CD14-positive monocyte (primary cell): ENCODE data around the gene SLC35F1. TPM values are rescaled to one million over a fixed set of nuclear protein-coding genes. Genes with fewer than 3 reads are reported as not detected.

Experiments
- DNase-seq, 3 donors: peaks; one replicate each; pipeline ENCODE4 v3.0.0-alpha.2; 2011 to 2022
- H2AFZ ChIP-seq: 2 replicates; pipeline ENCODE4 v1.6.0; 2012; ENCODE audit warnings: mild to moderate bottlenecking, low read depth, low read length, inconsistent platforms; ENCODE audit not compliant: insufficient read depth, poor library complexity, severe bottlenecking
- H3K27ac ChIP-seq, 2 donors: 1 replicate in 1 of 2; 2 replicates in 1 of 2; pipeline ENCODE4 v1.5.1; 2012 to 2013; ENCODE audit warnings: low read length in 2 of 2, control low read depth in 1 of 2, inconsistent platforms in 1 of 2, low read depth in 1 of 2, mild to moderate bottlenecking in 1 of 2
- H3K27me3 ChIP-seq, 2 donors: one replicate each; pipeline versions ENCODE4 v1.6.0 to v1.6.1; 2011 to 2013; ENCODE audit warnings: low read length in 2 of 2; ENCODE audit not compliant: control insufficient read depth in 2 of 2, insufficient read depth in 2 of 2
- H3K36me3 ChIP-seq, 2 donors: replicated peaks in 1 of 2; 1 replicate in 1 of 2; 2 replicates in 1 of 2; pipeline versions ENCODE4 v1.5.1 to v1.6.1; 2012 to 2013; ENCODE audit warnings: low read length in 2 of 2, control low read depth in 1 of 2, inconsistent platforms in 1 of 2, mild to moderate bottlenecking in 1 of 2; ENCODE audit not compliant: insufficient read depth in 2 of 2, control insufficient read depth in 1 of 2
- H3K4me1 ChIP-seq, 2 donors: 1 replicate in 1 of 2; 2 replicates in 1 of 2; pipeline versions ENCODE4 v1.5.1 to v1.6.1; 2012 to 2013; ENCODE audit warnings: low read length in 2 of 2, control low read depth in 1 of 2, inconsistent platforms in 1 of 2, mild to moderate bottlenecking in 1 of 2, moderate library complexity in 1 of 2; ENCODE audit not compliant: insufficient read depth in 2 of 2, control insufficient read depth in 1 of 2
- H3K4me2 ChIP-seq: replicated peaks from 2 replicates; pipeline ENCODE3; 2012; ENCODE audit warnings: low read length, moderate library complexity, mild to moderate bottlenecking; ENCODE audit not compliant: poor library complexity, severe bottlenecking; ENCODE audit errors: extremely low read depth
- H3K4me3 ChIP-seq, 3 experiments: fragments of 200-600 bp in 1 of 3; sonication (generic) in 1 of 3; replicated peaks in 1 of 3; 1 replicate in 2 of 3; 2 replicates in 1 of 3; pipeline ENCODE4 v1.5.1; 2011 to 2013; ENCODE audit warnings: low read length in 3 of 3, mild to moderate bottlenecking in 3 of 3, control low read depth in 2 of 3, low read depth in 2 of 3, inconsistent platforms in 1 of 3, moderate library complexity in 1 of 3
- H3K79me2 ChIP-seq: 2 replicates; pipeline ENCODE4 v1.6.0; 2012; ENCODE audit warnings: mild to moderate bottlenecking, control low read depth, inconsistent platforms, low read length, moderate library complexity; ENCODE audit not compliant: insufficient read depth
- H3K9ac ChIP-seq: 2 replicates; pipeline ENCODE4 v1.6.0; 2017; ENCODE audit warnings: low read length, mild to moderate bottlenecking; ENCODE audit not compliant: insufficient read depth, poor library complexity, severe bottlenecking
- H3K9me3 ChIP-seq, 2 donors: replicated peaks in 1 of 2; 1 replicate in 1 of 2; 2 replicates in 1 of 2; pipeline versions ENCODE4 v1.5.1 to v1.6.1; 2012 to 2013; ENCODE audit warnings: low read length in 2 of 2, control low read depth in 1 of 2; ENCODE audit not compliant: control insufficient read depth in 1 of 2, insufficient read depth in 1 of 2
- H4K20me1 ChIP-seq: 2 replicates; pipeline ENCODE4 v1.6.0; 2012; ENCODE audit warnings: mild to moderate bottlenecking, low read length, control low read depth, moderate library complexity; ENCODE audit not compliant: insufficient read depth
- H3K27ac Mint-ChIP-seq, 7 donors: one replicate each; pipeline ENCODE4 v1.8.0; 2020; ENCODE audit warnings: mild to moderate bottlenecking in 7 of 7, mixed read lengths in 7 of 7, moderate library complexity in 6 of 7, inconsistent platforms in 2 of 7
- H3K27me3 Mint-ChIP-seq, 3 donors: one replicate each; pipeline ENCODE4 v1.8.0; 2021 to 2022; ENCODE audit warnings: low read depth in 3 of 3, mild to moderate bottlenecking in 3 of 3, mixed read lengths in 3 of 3, moderate library complexity in 3 of 3, inconsistent platforms in 1 of 3
- H3K36me3 Mint-ChIP-seq, 2 donors: one replicate each; pipeline ENCODE4 v1.8.0; 2020; ENCODE audit warnings: mixed read lengths in 2 of 2, inconsistent platforms in 1 of 2, mild to moderate bottlenecking in 1 of 2
- H3K4me1 Mint-ChIP-seq: one replicate; pipeline ENCODE4 v1.8.0; 2020; ENCODE audit warnings: mild to moderate bottlenecking, mixed read lengths
- H3K4me3 Mint-ChIP-seq, 2 donors: one replicate each; pipeline ENCODE4 v1.8.0; 2020; ENCODE audit warnings: mild to moderate bottlenecking in 2 of 2, mixed read lengths in 2 of 2, moderate library complexity in 1 of 2
- H3K9me3 Mint-ChIP-seq, 7 donors: one replicate each; pipeline ENCODE4 v1.8.0; 2020 to 2022; ENCODE audit warnings: mixed read lengths in 7 of 7, mild to moderate bottlenecking in 6 of 7, moderate library complexity in 6 of 7, inconsistent platforms in 2 of 7
- WGBS: methylation state at CpG from one replicate; pipeline ENCODE4 v1.1.5; 2013; ENCODE audit warnings: missing lambda C conversion rate; ENCODE audit not compliant: insufficient coverage; 5-methylcytosine and 5-hydroxymethylcytosine counted together
- intact Hi-C, 2 donors: fragments of 100-400 bp; cut with micrococcal nuclease; formaldehyde crosslinking; loops; one replicate each; pipeline versions ENCODE4 v1.15.0 to v1.15.1; 2023
- polyA plus RNA-seq, 3 donors: library from polyadenylated mRNA; depleted of rRNA in 1 of 3; unstranded in 2 of 3; stranded (reverse) in 1 of 3; fragments of 300-500 nt in 2 of 3; fragments of >200 nt in 1 of 3; fragmentation: Illumina TruSeq in 2 of 3; gene quantifications; 1 replicate in 2 of 3; 2 replicates in 1 of 3; pipeline ENCODE4 v1.2.3, GENCODE V29; 2012 to 2021
- TF ChIP-seq, protein P1 (sequence below): fragments of 200-600 bp; IDR thresholded peaks from one replicate; pipeline ENCODE4 v1.8.0; 2022; ENCODE audit warnings: antibody characterized with exemption, mild to moderate bottlenecking

The SLC35F1 gene
- polyA plus RNA-seq, 3 donors, result not detected

DNA sequence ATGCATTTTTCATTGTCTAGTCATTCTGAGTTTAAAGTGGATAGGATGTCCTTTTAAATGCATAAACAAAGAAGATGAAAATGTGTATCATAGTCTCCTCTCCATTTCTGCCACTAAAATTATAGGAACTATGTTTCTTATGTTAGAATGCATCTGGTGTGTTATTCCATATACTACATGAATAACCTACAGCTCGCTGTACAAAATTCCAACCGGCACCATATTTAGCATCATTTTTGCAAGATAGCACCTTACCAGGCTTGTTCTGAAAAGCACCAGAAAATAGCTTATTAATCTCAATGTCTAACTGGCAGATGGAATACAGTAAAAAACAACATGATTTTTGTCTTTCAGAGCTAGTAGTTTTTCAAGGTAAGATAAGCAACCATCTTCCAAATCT, 241.5 kb downstream of the SLC35F1 start:
- no peak overlapping the region for H3K9ac ChIP-seq
- H3K27me3 Mint-ChIP-seq, result no peaks in the 10 kb centered on the region
- no peak overlapping the region for H3K4me2 ChIP-seq
- H2AFZ ChIP-seq, result no peak overlapping the region
- no peaks in the 10 kb centered on the region for H3K4me1 Mint-ChIP-seq
- no peak overlapping the region for H3K4me3 ChIP-seq
- no peaks in the 10 kb centered on the region for H4K20me1 ChIP-seq
- peaks cover 0 to 2% (median 0%) of the 10 kb centered on the region in 7 donors for H3K9me3 Mint-ChIP-seq
- 100% methylated on average over 1 of the region's 2 CpGs for WGBS
- H3K4me3 Mint-ChIP-seq, result no peak overlapping the region
- no peak overlapping the region for H3K27ac ChIP-seq
- intact Hi-C loops, result no loop called here
- H3K79me2 ChIP-seq, result no peaks in the 10 kb centered on the region
- H3K27ac Mint-ChIP-seq, result no peak overlapping the region
- H3K9me3 ChIP-seq, result no peaks in the 10 kb centered on the region
- TF ChIP-seq, protein P1, sequence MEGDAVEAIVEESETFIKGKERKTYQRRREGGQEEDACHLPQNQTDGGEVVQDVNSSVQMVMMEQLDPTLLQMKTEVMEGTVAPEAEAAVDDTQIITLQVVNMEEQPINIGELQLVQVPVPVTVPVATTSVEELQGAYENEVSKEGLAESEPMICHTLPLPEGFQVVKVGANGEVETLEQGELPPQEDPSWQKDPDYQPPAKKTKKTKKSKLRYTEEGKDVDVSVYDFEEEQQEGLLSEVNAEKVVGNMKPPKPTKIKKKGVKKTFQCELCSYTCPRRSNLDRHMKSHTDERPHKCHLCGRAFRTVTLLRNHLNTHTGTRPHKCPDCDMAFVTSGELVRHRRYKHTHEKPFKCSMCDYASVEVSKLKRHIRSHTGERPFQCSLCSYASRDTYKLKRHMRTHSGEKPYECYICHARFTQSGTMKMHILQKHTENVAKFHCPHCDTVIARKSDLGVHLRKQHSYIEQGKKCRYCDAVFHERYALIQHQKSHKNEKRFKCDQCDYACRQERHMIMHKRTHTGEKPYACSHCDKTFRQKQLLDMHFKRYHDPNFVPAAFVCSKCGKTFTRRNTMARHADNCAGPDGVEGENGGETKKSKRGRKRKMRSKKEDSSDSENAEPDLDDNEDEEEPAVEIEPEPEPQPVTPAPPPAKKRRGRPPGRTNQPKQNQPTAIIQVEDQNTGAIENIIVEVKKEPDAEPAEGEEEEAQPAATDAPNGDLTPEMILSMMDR, result no peak
- no peaks in the 10 kb centered on the region for H3K36me3 ChIP-seq
- H3K27me3 ChIP-seq, result no peaks in the 10 kb centered on the region
- H3K36me3 Mint-ChIP-seq, result no peaks in the 10 kb centered on the region
- no peaks in the 10 kb centered on the region for H3K4me1 ChIP-seq
- no peak for DNase-seq

DNA sequence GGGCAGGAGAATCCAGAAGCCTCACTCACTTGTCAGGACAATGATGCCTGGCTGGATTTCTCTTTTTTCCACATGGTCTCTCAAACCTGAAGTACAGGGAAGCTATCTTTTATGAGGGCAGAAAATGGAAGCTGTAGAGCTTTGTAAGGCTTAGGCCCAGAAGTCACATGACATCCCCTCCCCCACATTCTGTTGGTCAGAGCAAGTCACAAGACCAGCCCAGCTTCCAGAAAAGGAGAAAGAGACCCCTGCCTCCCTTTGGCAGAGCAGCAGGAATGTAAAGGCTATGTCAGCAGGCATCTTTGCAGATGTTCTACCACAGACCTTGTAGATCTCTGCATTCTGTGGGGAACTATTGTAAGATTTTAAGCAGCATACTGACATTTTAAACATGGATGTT, 245.5 kb downstream of the SLC35F1 start:
- Mint-ChIP-seq H3K27ac (no peak overlapping the region), H3K36me3 (no peaks in the 10 kb centered on the region), H3K4me1 (no peaks in the 10 kb centered on the region), H3K27me3 (no peaks in the 10 kb centered on the region), H3K4me3 (no peak overlapping the region), H3K9me3 (peaks cover 0 to 2% (median 0%) of the 10 kb centered on the region in 7 donors)
- no peaks in the 10 kb centered on the region for H3K9me3 ChIP-seq
- H4K20me1 ChIP-seq, result no peaks in the 10 kb centered on the region
- H3K27ac ChIP-seq, result no peak overlapping the region
- no peak overlapping the region for H3K4me3 ChIP-seq
- H3K4me2 ChIP-seq, result no peak overlapping the region
- no peaks in the 10 kb centered on the region for H3K79me2 ChIP-seq
- no peaks in the 10 kb centered on the region for H3K36me3 ChIP-seq
- intact Hi-C loops, result no loop called here
- H2AFZ ChIP-seq, result no peak overlapping the region
- H3K4me1 ChIP-seq, result no peaks in the 10 kb centered on the region
- no peak overlapping the region for H3K9ac ChIP-seq
- TF ChIP-seq, protein P1, result no peak
- no peaks in the 10 kb centered on the region for H3K27me3 ChIP-seq
- DNase-seq, result no peak
